ENCODE measurements around the gene NDUFC1. TPM values are rescaled to one million over a fixed set of nuclear protein-coding genes. Genes with fewer than 3 reads are reported as not detected.
A peak's percentile ranks its signal among the peaks of the same experiment; 100 is the strongest.
"Not testable (repeated sequence)": the region's sequence is repeated elsewhere in the genome, so short reads cannot be mapped to it uniquely, and the experiment has no call there.

The NDUFC1 gene
- polyA plus RNA-seq, 3 donors, result 86.6 to 98.9 (median 93.1) TPM

GRCh38 chr4:139255581-139255980, 46.7 kb downstream of the NDUFC1 start:
- DNase-seq (ENCODE audit: low read depth in 3 of 3, low spot score in 2 of 3), result not testable (repeated sequence)

GRCh38 chr4:139253713-139254112, 48.6 kb downstream of the NDUFC1 start:
- DNase-seq (ENCODE audit: low read depth in 3 of 3, low spot score in 2 of 3), result no peak

- DNase-seq (ENCODE audit: low read depth in 3 of 3, low spot score in 2 of 3), result no peak
Observed at GRCh38 chr4:139253046-139253445, 49.2 kb downstream of the NDUFC1 start.

- DNase-seq (ENCODE audit: low read depth in 3 of 3, low spot score in 2 of 3), result no peak
Observed at GRCh38 chr4:139247700-139248238, 54.5 kb downstream of the NDUFC1 start.

GRCh38 chr4:139247241-139247640, 55.0 kb downstream of the NDUFC1 start:
- no peak for DNase-seq (ENCODE audit: low read depth in 3 of 3, low spot score in 2 of 3)

- DNase-seq (ENCODE audit: low read depth in 3 of 3, low spot score in 2 of 3), result no peak
Observed at GRCh38 chr4:139246166-139246565, 56.1 kb downstream of the NDUFC1 start.

GRCh38 chr4:139245590-139245989, 56.7 kb downstream of the NDUFC1 start:
- DNase-seq (ENCODE audit: low read depth in 3 of 3, low spot score in 2 of 3), result no peak

- no peak for DNase-seq (ENCODE audit: low read depth in 3 of 3, low spot score in 2 of 3)
Observed at GRCh38 chr4:139243448-139244365, 58.6 kb downstream of the NDUFC1 start.

- no peak for DNase-seq (ENCODE audit: low read depth in 3 of 3, low spot score in 2 of 3)
Observed at GRCh38 chr4:139242511-139243051, 59.7 kb downstream of the NDUFC1 start.

- no peak for DNase-seq (ENCODE audit: low read depth in 3 of 3, low spot score in 2 of 3)
Observed at GRCh38 chr4:139241784-139242151, 60.5 kb downstream of the NDUFC1 start.

GRCh38 chr4:139241086-139241783, 61.0 kb downstream of the NDUFC1 start:
- DNase-seq (ENCODE audit: low read depth in 3 of 3, low spot score in 2 of 3), result peak in 1 of 3 donors; percentile 6

Other genes with a start within 250 kb of the NDUFC1 start
- 10 to 100 TPM; 67.7 to 73.0 (median 71.6) TPM for gene ELF2, start 125.3 kb downstream of the NDUFC1 start, polyA plus RNA-seq (ENCODE audit: insufficient read length in 3 of 3)
- under 1 TPM; 0.35 to 0.57 (median 0.55) TPM for gene MGARP, start 22.3 kb downstream of the NDUFC1 start, polyA plus RNA-seq (ENCODE audit: insufficient read length in 3 of 3)
- gene NAA15, start 972 bp downstream of the NDUFC1 start, polyA plus RNA-seq (ENCODE audit: insufficient read length in 3 of 3), result 10 to 100 TPM; 34.7 to 38.4 (median 38.1) TPM
- gene RAB33B, start 151.6 kb upstream of the NDUFC1 start, polyA plus RNA-seq (ENCODE audit: insufficient read length in 3 of 3), result 10 to 100 TPM in 2 of 3 donors, 1 to 10 TPM in 1; 9.7 to 10.9 (median 10.4) TPM